KBM-7 (cell line): ENCODE measurements around the gene ANTXR2.

Experiments used
- DNase-seq: peaks from one replicate; pipeline ENCODE4 v3.0.0-alpha.2; 2015
- in situ Hi-C: fragments of 300-500 bp; cut with MboI; formaldehyde crosslinking; loops from 2 replicates; pipeline ENCODE4 v1.14.3; 2020; ENCODE audit warnings: low sequenced_read_pairs, low pct_unique_long_range_greater_than_20kb, mixed read lengths

The ANTXR2 gene

GRCh38 chr4:80093563-80093962, 20.5 kb upstream of the ANTXR2 start:
- in situ Hi-C loops = no loop called here
- no peak for DNase-seq

- no peak for DNase-seq
- in situ Hi-C loops = no loop called here
Measured at GRCh38 chr4:80092847-80093246, 19.8 kb upstream of the ANTXR2 start.

- no peak for DNase-seq
- in situ Hi-C loops = no loop called here
Measured at GRCh38 chr4:80092088-80092487, 19.1 kb upstream of the ANTXR2 start.

GRCh38 chr4:80091688-80092087, 18.7 kb upstream of the ANTXR2 start:
- DNase-seq = no peak
- in situ Hi-C loops = no loop called here

GRCh38 chr4:80091184-80091583, 18.2 kb upstream of the ANTXR2 start:
- in situ Hi-C loops = no loop called here
- DNase-seq = no peak

- no peak for DNase-seq
- in situ Hi-C loops = no loop called here
Measured at GRCh38 chr4:80090090-80090489, 17.1 kb upstream of the ANTXR2 start.

- in situ Hi-C loops = no loop called here
- no peak for DNase-seq
Measured at GRCh38 chr4:80088471-80088870, 15.4 kb upstream of the ANTXR2 start.

- in situ Hi-C loops = no loop called here
- DNase-seq = no peak
Measured at GRCh38 chr4:80086296-80086695, 13.3 kb upstream of the ANTXR2 start.

GRCh38 chr4:80085081-80085480, 12.1 kb upstream of the ANTXR2 start:
- in situ Hi-C loops = no loop called here

GRCh38 chr4:80082693-80083092, 9.7 kb upstream of the ANTXR2 start:
- in situ Hi-C loops = no loop called here
- DNase-seq = no peak

More at GRCh38 chr4:80085081-80085480, 12.1 kb upstream of the ANTXR2 start:
- no peak for DNase-seq

- in situ Hi-C loops = no loop called here
Measured at GRCh38 chr4:80081566-80081965, 8.5 kb upstream of the ANTXR2 start.

GRCh38 chr4:80079255-80079923, 6.4 kb upstream of the ANTXR2 start:
- DNase-seq = peak; percentile 86
- in situ Hi-C loops = no loop called here

More at GRCh38 chr4:80081566-80081965, 8.5 kb upstream of the ANTXR2 start:
- no peak for DNase-seq

- in situ Hi-C loops = no loop called here
- DNase-seq = no peak
Measured at GRCh38 chr4:80078346-80079092, 5.5 kb upstream of the ANTXR2 start.

- in situ Hi-C loops = no loop called here
- DNase-seq = no peak
Measured at GRCh38 chr4:80077639-80078038, 4.6 kb upstream of the ANTXR2 start.

- in situ Hi-C loops = no loop called here
- no peak for DNase-seq
Measured at GRCh38 chr4:80076681-80077080, 3.7 kb upstream of the ANTXR2 start.

GRCh38 chr4:80075995-80076675, 3.1 kb upstream of the ANTXR2 start:
- DNase-seq = no peak
- in situ Hi-C loops = no loop called here

GRCh38 chr4:80074651-80075050, 1.6 kb upstream of the ANTXR2 start:
- in situ Hi-C loops = no loop called here
- DNase-seq = no peak

- in situ Hi-C loops = no loop called here
- DNase-seq = no peak
Measured at GRCh38 chr4:80074069-80074468, 1.0 kb upstream of the ANTXR2 start.

GRCh38 chr4:80073473-80074008, 512 bp upstream of the ANTXR2 start:
- no peak for DNase-seq
- in situ Hi-C loops = no loop called here

- in situ Hi-C loops = no loop called here
- peak; percentile 65 for DNase-seq
Measured at GRCh38 chr4:80072228-80072743, 743 bp downstream of the ANTXR2 start.
